PC-3 (cell line): ENCODE data around the gene TAF5L. TPM values are rescaled to one million over a fixed set of nuclear protein-coding genes. Genes with fewer than 3 reads are reported as not detected.

Experiments used
- ATAC-seq: fragments of 200-7000 bp; cut with Tn5 transposase; 2 replicates; pipeline ENCODE4 v1.9.1; 2020; ENCODE audit warnings: mild to moderate bottlenecking, moderate library complexity
- BruUV-seq: library from RNA; stranded (reverse); fragments of 400-500 nt; replicated peaks from 2 replicates; lab custom pipeline; 2021; lab: Mats Ljungman, UMichigan
- CTCF ChIA-PET: fragments of 300-600 bp; sonication (Branson Sonifier 250); formaldehyde crosslinking; loops from one replicate; lab custom pipeline; 2022; ENCODE audit warnings: antibody characterized with exemption; lab: Charles Lee
- POLR2A ChIA-PET: fragments of 300-600 bp; sonication (Branson Sonifier 250); formaldehyde crosslinking; loops from one replicate; lab custom pipeline; 2022; ENCODE audit warnings: antibody characterized with exemption; ENCODE audit not compliant: unreplicated experiment; lab: Charles Lee
- DNase-seq: peaks from one replicate; pipeline ENCODE4 v3.0.0-alpha.2; 2015
- H2AFZ ChIP-seq: fragments of 300-600 bp; sonication (generic); 2 replicates; pipeline ENCODE4 v1.6.0; 2016; ENCODE audit warnings: antibody characterized with exemption, low read length
- H3F3A ChIP-seq: fragments of 300-600 bp; sonication (generic); one replicate; pipeline ENCODE4 v1.6.0; 2017; ENCODE audit warnings: antibody characterized with exemption, low read length, control low read depth, mild to moderate bottlenecking; ENCODE audit not compliant: unreplicated experiment
- H3K27ac ChIP-seq: fragments of 300-600 bp; sonication (generic); 2 replicates; pipeline ENCODE4 v1.5.1; 2016; ENCODE audit warnings: mild to moderate bottlenecking, low read length
- H3K27me3 ChIP-seq: fragments of 300-600 bp; sonication (generic); 2 replicates; pipeline ENCODE4 v1.6.1; 2016; ENCODE audit warnings: low read length, mixed read lengths
- H3K36me3 ChIP-seq: fragments of 300-600 bp; sonication (generic); 2 replicates; pipeline ENCODE4 v1.6.1; 2016; ENCODE audit warnings: low read depth, mixed run types, low read length, mixed read lengths
- H3K4me1 ChIP-seq: fragments of 300-600 bp; sonication (generic); 2 replicates; pipeline ENCODE4 v1.5.1; 2016; ENCODE audit warnings: low read length; ENCODE audit not compliant: insufficient read depth
- H3K4me2 ChIP-seq: fragments of 300-600 bp; sonication (generic); 2 replicates; pipeline ENCODE4 v1.6.0; 2016; ENCODE audit warnings: low read length
- H3K4me3 ChIP-seq: fragments of 300-600 bp; sonication (generic); 2 replicates; pipeline ENCODE4 v1.5.1; 2016; ENCODE audit warnings: mild to moderate bottlenecking, low read length, mixed read lengths
- H3K79me2 ChIP-seq: fragments of 300-600 bp; sonication (generic); 2 replicates; pipeline ENCODE4 v1.6.1; 2017; ENCODE audit warnings: low read length, mixed read lengths
- H3K9ac ChIP-seq: fragments of 300-600 bp; sonication (generic); 2 replicates; pipeline ENCODE4 v1.6.0; 2016; ENCODE audit warnings: mild to moderate bottlenecking, low read length
- H3K9me2 ChIP-seq: fragments of 300-600 bp; sonication (generic); replicated peaks from 2 replicates; pipeline ENCODE4 v1.6.1; 2016; ENCODE audit warnings: mixed run types, low read length, mixed read lengths
- H3K9me3 ChIP-seq: fragments of 300-600 bp; sonication (generic); 2 replicates; pipeline ENCODE4 v1.6.1; 2016; ENCODE audit warnings: low read length, mixed read lengths
- H4K20me1 ChIP-seq: fragments of 300-600 bp; sonication (generic); 2 replicates; pipeline ENCODE4 v1.6.1; 2016; ENCODE audit warnings: low read length, mixed read lengths
- EZH2 ChIP-seq: fragments of 300-600 bp; sonication (generic); IDR thresholded peaks from one replicate; pipeline ENCODE4 v1.6.1; 2017; ENCODE audit warnings: antibody characterized with exemption, mild to moderate bottlenecking, low read length; ENCODE audit not compliant: unreplicated experiment
- EZH2phosphoT487 ChIP-seq: fragments of 300-600 bp; sonication (generic); IDR thresholded peaks from 2 replicates; pipeline ENCODE4 v1.6.1; 2018; ENCODE audit warnings: mild to moderate bottlenecking, antibody characterized with exemption, low read length, borderline replicate concordance
- intact Hi-C: fragments of 100-400 bp; cut with micrococcal nuclease; formaldehyde crosslinking; loops from 2 replicates; pipeline ENCODE4 v1.9.0; 2023
- total RNA-seq: library from RNA; depleted of rRNA; stranded (reverse); fragments of >200 nt; gene quantifications from 2 replicates; pipeline ENCODE4 v1.2.3, GENCODE V29; 2014
- TF ChIP-seq, protein P1 (sequence below): fragments of 300-600 bp; sonication (generic); conservative IDR thresholded peaks from 2 replicates; pipeline ENCODE4 v1.5.1; 2017; ENCODE audit warnings: antibody characterized with exemption, low read depth, mild to moderate bottlenecking, low read length

Gene TAF5L
- total RNA-seq, 1 experiment from 2014 or later: 24.2 TPM

- intact Hi-C loops: no loop called here
- Histone ChIP-seq H4K20me1 (no peaks in the 10 kb centered on the region), H3K27me3 (no peaks in the 10 kb centered on the region), H3K27ac (no peak overlapping the region), H2AFZ (no peak overlapping the region), H3K9me2 (no peaks in the 10 kb centered on the region), H3K36me3 (no peaks in the 10 kb centered on the region), H3K79me2 (no peaks in the 10 kb centered on the region), H3K4me3 (no peak overlapping the region), H3K9ac (no peak overlapping the region), H3K9me3 (no peaks in the 10 kb centered on the region), H3K4me2 (no peak overlapping the region), H3K4me1 (no peaks in the 10 kb centered on the region), H3F3A (no peaks in the 10 kb centered on the region)
- POLR2A ChIA-PET: no interaction called here
- ATAC-seq: no peak
- DNase-seq: no peak
- BruUV-seq: no TSS peak
- CTCF ChIA-PET: no interaction called here
- TF ChIP-seq EZH2phosphoT487: no peak
- TF ChIP-seq, protein P1, sequence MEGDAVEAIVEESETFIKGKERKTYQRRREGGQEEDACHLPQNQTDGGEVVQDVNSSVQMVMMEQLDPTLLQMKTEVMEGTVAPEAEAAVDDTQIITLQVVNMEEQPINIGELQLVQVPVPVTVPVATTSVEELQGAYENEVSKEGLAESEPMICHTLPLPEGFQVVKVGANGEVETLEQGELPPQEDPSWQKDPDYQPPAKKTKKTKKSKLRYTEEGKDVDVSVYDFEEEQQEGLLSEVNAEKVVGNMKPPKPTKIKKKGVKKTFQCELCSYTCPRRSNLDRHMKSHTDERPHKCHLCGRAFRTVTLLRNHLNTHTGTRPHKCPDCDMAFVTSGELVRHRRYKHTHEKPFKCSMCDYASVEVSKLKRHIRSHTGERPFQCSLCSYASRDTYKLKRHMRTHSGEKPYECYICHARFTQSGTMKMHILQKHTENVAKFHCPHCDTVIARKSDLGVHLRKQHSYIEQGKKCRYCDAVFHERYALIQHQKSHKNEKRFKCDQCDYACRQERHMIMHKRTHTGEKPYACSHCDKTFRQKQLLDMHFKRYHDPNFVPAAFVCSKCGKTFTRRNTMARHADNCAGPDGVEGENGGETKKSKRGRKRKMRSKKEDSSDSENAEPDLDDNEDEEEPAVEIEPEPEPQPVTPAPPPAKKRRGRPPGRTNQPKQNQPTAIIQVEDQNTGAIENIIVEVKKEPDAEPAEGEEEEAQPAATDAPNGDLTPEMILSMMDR: no peak
These were observed 48.1 kb upstream of the TAF5L start for GRCh38 chr1:229674042-229674441.

DNA sequence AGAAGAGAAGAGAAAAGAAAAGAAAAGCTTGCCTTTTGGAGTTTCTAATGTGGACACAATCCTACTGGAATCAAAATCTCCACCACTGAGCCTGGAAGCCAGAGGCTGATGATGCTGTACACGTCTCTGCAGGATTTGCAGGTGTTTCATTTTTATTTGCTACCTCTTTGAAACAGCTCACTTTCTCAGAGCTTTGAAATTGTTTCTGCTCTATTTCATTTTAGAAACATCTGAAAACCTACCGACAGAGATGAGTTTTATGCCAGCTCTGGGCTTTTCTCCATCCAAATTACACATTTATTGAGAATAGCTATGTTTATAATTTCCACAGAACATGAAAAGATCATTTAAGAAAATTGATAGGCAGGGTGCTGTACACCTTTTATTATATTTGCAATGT lies 46.3 kb upstream of the TAF5L start:
- peaks cover 4% of the 10 kb centered on the region; the same call in 1 of the 2 replicates for H3K36me3 ChIP-seq
- ChIA-PET POLR2A (no interaction called here), CTCF (no interaction called here)
- intact Hi-C loops: no loop called here
- no peaks in the 10 kb centered on the region for H3F3A ChIP-seq
- no peaks in the 10 kb centered on the region for H3K27me3 ChIP-seq
- no peaks in the 10 kb centered on the region for H3K9me2 ChIP-seq
- no peak overlapping the region for H2AFZ ChIP-seq
- no peaks in the 10 kb centered on the region for H3K4me1 ChIP-seq
- BruUV-seq: no TSS peak
- no peak overlapping the region for H3K9ac ChIP-seq
- no peaks in the 10 kb centered on the region for H3K9me3 ChIP-seq
- TF ChIP-seq, protein P1: no peak
- TF ChIP-seq EZH2phosphoT487 (no peak), EZH2 (no peak)
- no peak overlapping the region for H3K4me2 ChIP-seq
- H3K27ac ChIP-seq: no peak overlapping the region
- ATAC-seq (no peak), DNase-seq (no peak)
- H3K79me2 ChIP-seq: no peaks in the 10 kb centered on the region
- H4K20me1 ChIP-seq: no peaks in the 10 kb centered on the region
- H3K4me3 ChIP-seq: no peak overlapping the region

DNA sequence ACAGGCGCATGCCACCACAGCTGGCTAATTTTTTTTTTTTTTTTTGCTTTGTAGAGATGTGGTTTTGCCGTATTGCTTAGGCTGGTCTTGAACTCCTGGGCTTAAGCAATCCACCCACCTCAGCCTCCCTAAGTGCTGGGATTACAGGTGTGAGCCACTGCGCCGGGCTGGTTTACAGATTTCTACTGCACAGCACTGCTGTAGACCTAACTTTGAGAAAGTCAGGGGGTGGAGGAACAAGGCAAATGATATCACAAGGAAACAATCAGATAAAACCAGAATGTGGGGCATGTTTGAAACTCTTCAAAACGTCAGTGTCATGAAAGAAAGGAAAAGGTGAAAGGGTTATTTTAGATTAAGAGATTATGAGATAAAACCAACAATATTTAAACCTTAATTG lies 45.4 kb upstream of the TAF5L start:
- no TSS peak for BruUV-seq
- no peak overlapping the region for H3K27ac ChIP-seq
- H3K4me3 ChIP-seq: no peak overlapping the region
- DNase-seq (no peak), ATAC-seq (no peak)
- intact Hi-C loops: no loop called here
- H3K36me3 ChIP-seq: peaks cover 7% of the 10 kb centered on the region; the same call in 1 of the 2 replicates
- POLR2A ChIA-PET: no interaction called here
- no peak for TF ChIP-seq EZH2
- no peaks in the 10 kb centered on the region for H4K20me1 ChIP-seq
- no peaks in the 10 kb centered on the region for H3K4me1 ChIP-seq
- no peaks in the 10 kb centered on the region for H3K9me2 ChIP-seq
- H3F3A ChIP-seq: no peaks in the 10 kb centered on the region
- no peak overlapping the region for H2AFZ ChIP-seq
- CTCF ChIA-PET: no interaction called here
- no peak overlapping the region for H3K4me2 ChIP-seq
- no peaks in the 10 kb centered on the region for H3K27me3 ChIP-seq
- no peaks in the 10 kb centered on the region for H3K79me2 ChIP-seq
- H3K9me3 ChIP-seq: no peaks in the 10 kb centered on the region
- no peak overlapping the region for H3K9ac ChIP-seq
